Measurements from ENCODE around the gene TRIM43B.
"Not testable (repeated sequence)": the region's sequence is repeated elsewhere in the genome, so short reads cannot be mapped to it uniquely, and the experiment has no call there.

TRIM43B gene

GRCh38 chr2:95433973-95434372 is 50.6 kb downstream of the TRIM43B start:
- DNase-seq (ENCODE audit: low read depth) = peak; percentile 53

GRCh38 chr2:95433373-95433772 is 51.2 kb downstream of the TRIM43B start:
- not testable (repeated sequence) for DNase-seq (ENCODE audit: low read depth)

- not testable (repeated sequence) for DNase-seq (ENCODE audit: low read depth)
These were observed 54.6 kb downstream of the TRIM43B start for GRCh38 chr2:95429748-95430467.

GRCh38 chr2:95427196-95427867 is 57.2 kb downstream of the TRIM43B start:
- not testable (repeated sequence) for DNase-seq (ENCODE audit: low read depth)

All from amniotic epithelial cell (primary cell).